Right lobe of liver (tissue), 4 donors: ENCODE data around the gene ZNF302.
"Not testable (repeated sequence)": the region's sequence is repeated elsewhere in the genome, so short reads cannot be mapped to it uniquely, and the experiment has no call there.

Experiments used
- CTCF ChIP-seq, 4 donors: fragments of 200-600 bp in 3 of 4; fragments of 450-650 bp in 1 of 4; IDR thresholded peaks; one replicate each; pipeline versions ENCODE4 v1.5.1 to v1.8.0; 2016 to 2022; ENCODE audit warnings: antibody characterized with exemption in 4 of 4, mild to moderate bottlenecking in 2 of 4
- POLR2A ChIP-seq: fragments of 450-650 bp; IDR thresholded peaks from one replicate; pipeline ENCODE4 v1.6.1; 2017; ENCODE audit warnings: antibody characterized with exemption, mild to moderate bottlenecking
- donor health status: DM: no; HTN: no; CAD: no.
- donor health status: DM: no; HTN: no; CAD: no.
- donor health status: DM: no; HTN: yes; CAD: no.

DNA sequence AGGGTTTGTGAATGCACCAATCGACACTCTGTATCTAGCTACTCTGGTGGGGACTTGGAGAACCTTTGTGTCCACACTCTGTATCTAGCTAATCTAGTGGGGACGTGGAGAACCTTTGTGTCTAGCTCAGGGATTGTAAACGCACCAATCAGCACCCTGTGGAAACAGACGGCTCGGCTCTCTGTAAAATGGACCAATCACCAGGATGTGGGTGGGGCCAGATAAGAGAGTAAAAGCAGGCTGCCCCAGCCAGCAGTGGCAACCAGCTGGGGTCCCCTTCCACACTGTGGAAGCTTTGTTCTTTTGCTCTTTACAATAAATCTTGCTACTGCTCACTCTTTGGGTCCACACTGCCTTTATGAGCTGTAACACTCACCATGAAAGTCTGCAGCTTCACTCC, 8.8 kb upstream of the ZNF302 start:
- TF ChIP-seq POLR2A; CTCF (IDR thresholded peaks at IDR 0.05): not testable (repeated sequence)
